Neural cell (in vitro differentiated cells): ENCODE measurements around the gene PGF.

ENCODE experiments used
- CTCF ChIP-seq: fragments of 450-650 bp; IDR thresholded peaks from 2 replicates; pipeline ENCODE4 v1.5.1; 2014; ENCODE audit warnings: antibody characterized with exemption, mild to moderate bottlenecking, moderate library complexity; ENCODE audit not compliant: poor library complexity, severe bottlenecking
- EP300 ChIP-seq: fragments of 450-650 bp; conservative IDR thresholded peaks from 2 replicates; pipeline ENCODE4 v1.6.1; 2014; ENCODE audit warnings: antibody characterized with exemption, mild to moderate bottlenecking, moderate library complexity; ENCODE audit not compliant: poor library complexity, severe bottlenecking
- EZH2 ChIP-seq: fragments of 200-600, 300-800 bp; shearing (Covaris generic), sonication (generic); IDR thresholded peaks from 2 replicates; pipeline ENCODE4 v1.6.1; 2014; ENCODE audit warnings: antibody characterized with exemption, low read length, borderline replicate concordance, mild to moderate bottlenecking; ENCODE audit not compliant: insufficient read depth, poor library complexity, severe bottlenecking
- MXI1 ChIP-seq: fragments of 450-650 bp; conservative IDR thresholded peaks from 2 replicates; pipeline ENCODE4 v1.6.1; 2014; ENCODE audit warnings: antibody characterized with exemption, mild to moderate bottlenecking; ENCODE audit not compliant: poor library complexity, severe bottlenecking
- POLR2AphosphoS5 ChIP-seq: IDR thresholded peaks from 2 replicates; pipeline ENCODE4 v1.6.1; 2012
- RAD21 ChIP-seq: fragments of 450-650 bp; conservative IDR thresholded peaks from 2 replicates; pipeline ENCODE4 v1.6.1; 2014; ENCODE audit warnings: antibody characterized with exemption, mild to moderate bottlenecking, moderate library complexity
- TAF1 ChIP-seq: IDR thresholded peaks from 2 replicates; pipeline ENCODE4 v1.6.1; 2012; ENCODE audit warnings: low read depth

- TF ChIP-seq TAF1 (no peak), EZH2 (no peak), CTCF (no peak), POLR2AphosphoS5 (no peak), MXI1 (no peak), EP300 (no peak), RAD21 (no peak)
These were observed 25.5 kb upstream of the PGF start for GRCh38 chr14:74980731-74981461.
